ENCODE measurements around the gene IL22. TPM values are rescaled to one million over a fixed set of nuclear protein-coding genes. Genes with fewer than 3 reads are reported as not detected.

The IL22 gene, protein sequence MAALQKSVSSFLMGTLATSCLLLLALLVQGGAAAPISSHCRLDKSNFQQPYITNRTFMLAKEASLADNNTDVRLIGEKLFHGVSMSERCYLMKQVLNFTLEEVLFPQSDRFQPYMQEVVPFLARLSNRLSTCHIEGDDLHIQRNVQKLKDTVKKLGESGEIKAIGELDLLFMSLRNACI
- not detected for polyA plus RNA-seq (ENCODE audit: insufficient read depth in 1 of 5, insufficient read length in 5 of 5, low replicate concordance in 1 of 5)
- long read RNA-seq, donor 1 = 0 reads
- long read RNA-seq, donor 2 = 0 reads
- long read RNA-seq, donor 3 = 0 reads
- long read RNA-seq, donor 4 = 0 reads
- long read RNA-seq, donor 5 = 0 reads
- long read RNA-seq, donor 6 = 0 reads
- long read RNA-seq, donor 7 = 0 reads
- long read RNA-seq, donor 8 = 0 reads

DNA sequence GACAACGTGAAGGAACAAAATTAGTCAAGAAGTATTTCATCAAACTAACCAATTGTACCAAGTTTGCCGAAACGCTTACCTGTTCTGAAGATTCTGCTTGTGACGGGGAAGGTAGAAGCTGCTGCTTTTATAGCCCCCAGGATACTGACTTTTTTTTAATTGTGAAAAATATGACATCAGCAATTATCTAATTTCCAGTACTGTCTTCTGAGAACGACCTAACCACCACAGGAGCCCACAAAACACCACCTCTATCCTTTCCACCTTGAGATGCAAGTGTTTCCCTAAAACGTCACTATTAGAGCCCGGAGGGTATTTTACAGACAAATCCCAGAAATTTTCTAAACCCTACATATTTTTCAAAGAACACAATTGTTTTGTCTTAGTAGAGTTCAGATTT, at the start of gene IL22:
IL22 (minus strand) TSS at position 101 of the 400 bp plus-strand sequence. CDS start 156 bp downstream, outside the sequence.
- no peak for DNase-seq

DNA sequence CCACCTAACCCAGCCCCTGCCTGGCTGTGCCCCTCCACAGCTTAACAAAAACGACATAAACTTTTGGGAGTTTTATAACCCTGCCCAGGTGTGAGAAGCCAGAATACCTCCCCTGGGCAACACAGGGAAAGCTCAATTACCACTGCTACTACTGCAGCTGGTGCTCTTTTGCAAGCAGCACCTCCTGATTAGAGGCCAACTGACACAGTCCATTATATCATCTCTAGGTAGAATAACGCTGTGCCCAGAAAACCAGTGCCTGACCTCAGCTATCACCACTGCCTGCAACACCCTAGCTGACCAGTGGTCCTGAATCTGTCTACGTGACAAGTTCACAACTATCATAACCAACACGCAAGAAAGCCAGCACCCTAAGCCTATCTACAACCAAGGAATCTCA, 44.5 kb upstream of the IL22 start:
- no peak for DNase-seq

DNA sequence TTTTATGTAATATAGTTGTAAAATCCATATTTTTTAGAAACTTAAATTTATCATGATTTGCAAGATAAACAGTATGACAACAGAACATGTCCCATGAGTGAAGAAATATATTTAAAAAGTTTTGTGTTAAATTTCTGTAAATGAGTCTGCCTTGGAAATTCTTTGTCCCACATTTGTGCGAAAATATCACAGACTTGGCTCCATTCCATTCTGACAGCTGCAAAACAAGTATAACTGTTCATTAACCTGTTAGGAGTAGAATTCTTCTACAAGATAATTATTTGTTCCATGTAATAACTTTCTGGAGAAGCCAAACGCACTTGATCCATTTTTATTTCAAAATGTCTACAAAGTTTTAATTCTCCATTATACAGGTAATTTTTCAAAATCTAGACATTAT, 40.8 kb upstream of the IL22 start:
- no peak for DNase-seq

GRCh38 chr12:68293347-68293746, 39.9 kb upstream of the IL22 start:
- DNase-seq = no peak

DNA sequence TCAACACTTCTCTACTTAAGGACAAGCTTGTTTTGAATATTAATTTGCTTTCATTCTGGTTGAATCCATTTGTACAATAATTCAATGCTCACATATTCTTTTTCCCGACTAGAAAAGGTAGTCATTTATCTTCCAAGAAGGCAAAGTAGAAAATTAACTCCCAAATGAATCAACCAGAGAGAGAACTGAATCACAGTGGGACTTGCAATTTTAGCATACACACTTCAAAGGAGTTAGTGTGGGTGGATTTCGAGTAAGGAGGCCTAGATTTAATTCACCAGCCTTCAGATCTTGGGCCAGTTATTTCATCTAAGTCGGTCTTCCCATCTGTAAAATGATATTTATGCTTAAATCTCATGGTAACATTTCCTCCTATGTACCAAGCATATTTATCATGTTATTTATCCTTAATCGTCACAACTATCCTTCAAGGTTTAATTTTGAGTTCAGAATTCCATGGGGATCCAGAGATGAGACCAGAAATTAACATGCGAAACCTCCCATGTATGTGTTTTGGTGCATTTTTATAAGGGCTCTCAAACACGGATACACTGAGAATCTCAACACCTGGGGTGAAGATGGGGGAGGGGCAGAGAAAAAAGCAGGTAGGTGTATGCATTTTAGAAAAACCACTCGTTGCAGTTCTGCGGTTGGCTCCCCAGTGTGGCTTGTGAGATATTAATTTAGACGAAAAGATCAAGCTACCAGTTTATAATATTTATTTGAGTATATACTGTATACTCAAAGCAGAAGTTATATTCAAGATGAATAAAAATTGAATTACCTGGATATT, 38.9 kb upstream of the IL22 start:
- no peak for DNase-seq

DNA sequence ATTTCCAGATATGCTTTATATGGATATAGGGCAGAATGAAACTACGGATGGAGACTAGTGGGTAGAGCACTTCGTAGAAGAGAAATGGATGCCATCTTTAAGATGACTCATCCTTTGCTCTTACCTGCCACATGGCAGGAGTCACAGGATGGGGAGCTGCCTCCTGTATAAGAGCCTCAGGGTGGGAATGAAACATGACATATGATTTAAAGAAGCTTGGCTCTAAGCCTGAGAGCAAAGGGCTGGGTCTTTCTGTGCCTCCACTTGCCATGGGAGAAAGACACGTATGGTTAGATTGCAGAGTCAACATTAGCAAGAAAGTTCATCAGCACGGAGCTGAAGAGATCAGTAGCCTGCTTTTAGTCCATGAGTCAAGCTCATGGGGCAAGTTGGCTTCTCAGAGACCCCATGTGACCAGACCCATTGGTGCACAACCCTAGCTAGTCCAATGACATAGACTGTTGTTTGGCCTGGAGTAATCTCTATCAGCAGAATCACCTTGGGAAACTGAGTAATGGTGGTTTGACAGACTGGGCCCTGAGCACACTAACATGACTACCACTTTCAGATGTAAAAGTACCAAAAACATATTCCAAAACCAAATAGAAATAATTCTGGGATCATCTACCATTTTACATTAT, 38.1 kb upstream of the IL22 start:
- DNase-seq = no peak

GRCh38 chr12:68290126-68290525, 36.7 kb upstream of the IL22 start:
- no peak for DNase-seq

DNA sequence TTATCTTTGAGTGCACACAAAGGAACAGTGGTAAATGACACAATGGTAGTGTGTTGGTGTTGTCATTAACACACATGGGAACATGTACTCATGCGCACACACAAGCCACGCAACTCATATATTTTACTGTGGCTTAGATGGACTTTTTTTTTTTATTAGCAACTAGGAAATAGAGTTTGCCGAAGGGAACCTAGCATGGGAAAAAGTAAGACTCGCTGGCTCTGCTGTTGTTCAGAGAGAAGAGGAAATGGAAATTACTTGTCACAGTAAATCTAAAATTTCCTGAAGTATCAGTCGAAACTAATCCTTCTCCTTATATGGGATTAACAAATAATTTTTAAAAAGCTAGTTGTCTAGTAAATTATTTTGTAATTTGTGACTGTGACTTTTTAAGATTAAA, 33.7 kb upstream of the IL22 start:
- DNase-seq = no peak

DNA sequence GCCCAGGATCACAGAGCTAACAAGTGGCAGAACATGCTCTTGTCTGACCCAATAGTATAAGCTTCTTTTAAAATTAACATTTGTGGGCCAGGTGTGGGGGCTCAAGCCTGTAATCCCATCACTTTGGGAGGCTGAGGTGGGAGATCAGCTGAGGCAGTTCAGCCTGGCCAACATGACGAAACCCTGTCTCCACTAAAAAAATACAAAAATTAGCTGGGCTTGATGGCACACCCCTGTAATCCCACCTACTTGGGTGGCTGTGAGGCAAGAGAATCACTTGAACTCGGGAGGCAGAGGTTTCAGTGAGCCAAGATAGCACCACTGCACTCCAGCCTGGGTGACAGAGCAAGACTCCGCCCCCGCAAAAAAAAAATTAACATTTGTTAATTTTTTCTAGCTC, 33.0 kb upstream of the IL22 start:
- DNase-seq = no peak

DNA sequence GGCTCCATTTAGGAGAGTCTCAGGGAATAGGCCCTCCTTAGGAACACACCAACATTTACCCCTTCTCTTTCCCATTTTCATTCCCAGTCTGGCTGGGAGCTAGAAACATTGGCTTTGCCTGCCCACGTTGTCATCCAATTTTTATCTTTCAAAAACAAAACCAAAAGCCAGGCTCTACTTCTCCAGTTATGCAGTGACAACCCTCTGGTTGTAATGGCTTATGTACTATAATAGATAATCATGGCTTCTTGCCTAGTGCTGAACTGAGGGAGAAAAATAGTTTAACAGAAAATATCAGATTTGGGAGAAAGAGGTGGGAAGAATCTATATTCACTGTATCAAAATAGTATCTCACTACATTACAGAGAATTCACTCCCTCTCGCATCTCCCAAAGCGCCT, 32.1 kb upstream of the IL22 start:
- DNase-seq = no peak

- no peak for DNase-seq
Measured at GRCh38 chr12:68281322-68282077, 28.1 kb upstream of the IL22 start.

- DNase-seq = no peak
Measured at GRCh38 chr12:68280240-68280639, 26.8 kb upstream of the IL22 start.

- DNase-seq = peak; percentile 15 to 36
Measured at GRCh38 chr12:68279227-68280054, 26.0 kb upstream of the IL22 start.

GRCh38 chr12:68276402-68276930, 23.1 kb upstream of the IL22 start:
- no peak for DNase-seq

- DNase-seq = no peak
Measured at GRCh38 chr12:68272732-68273131, 19.3 kb upstream of the IL22 start.

DNA sequence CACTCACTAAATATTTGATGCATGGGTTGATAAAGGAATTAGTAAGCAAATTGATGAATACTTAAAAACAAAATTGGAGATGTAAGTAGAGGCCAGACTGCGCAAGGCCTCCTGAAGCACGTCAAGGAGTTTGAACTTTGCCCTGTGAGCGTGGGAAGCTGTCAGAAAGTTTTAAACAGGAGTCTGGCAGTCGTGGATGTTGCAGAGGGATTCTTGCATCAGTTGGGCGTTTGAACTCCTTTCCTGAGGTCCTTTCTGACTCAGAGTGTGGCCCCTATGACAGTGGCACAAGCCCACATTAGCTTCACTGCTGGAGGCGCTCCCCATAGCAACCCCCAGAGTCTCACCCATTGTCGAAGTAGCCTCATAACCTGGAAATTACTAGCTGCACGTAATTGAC, 17.9 kb upstream of the IL22 start:
- DNase-seq = no peak

- no peak for DNase-seq
Measured at GRCh38 chr12:68270358-68270757, 17.0 kb upstream of the IL22 start.

GRCh38 chr12:68269779-68270178, 16.4 kb upstream of the IL22 start:
- DNase-seq = no peak

DNA sequence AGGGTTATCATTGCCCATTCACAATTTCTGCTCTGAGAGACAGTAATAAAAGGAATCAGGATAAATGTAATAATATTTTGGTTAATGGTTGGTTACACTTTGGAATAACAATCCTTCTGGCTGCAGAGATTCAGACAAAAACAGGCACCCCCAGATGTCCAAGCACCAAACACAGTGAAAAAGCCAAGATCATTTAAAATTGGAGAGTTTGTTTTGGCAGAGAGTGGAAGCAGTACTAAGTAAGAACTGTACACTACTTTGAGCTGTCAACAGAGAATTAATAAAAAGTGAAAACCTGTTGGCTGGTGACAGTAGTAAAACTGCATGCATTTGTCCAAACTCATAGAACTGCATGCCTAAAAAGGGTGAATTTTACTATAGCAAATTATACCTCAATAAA, 15.6 kb upstream of the IL22 start:
- DNase-seq = no peak

- no peak for DNase-seq
Measured at GRCh38 chr12:68267892-68268396, 14.5 kb upstream of the IL22 start.

DNA sequence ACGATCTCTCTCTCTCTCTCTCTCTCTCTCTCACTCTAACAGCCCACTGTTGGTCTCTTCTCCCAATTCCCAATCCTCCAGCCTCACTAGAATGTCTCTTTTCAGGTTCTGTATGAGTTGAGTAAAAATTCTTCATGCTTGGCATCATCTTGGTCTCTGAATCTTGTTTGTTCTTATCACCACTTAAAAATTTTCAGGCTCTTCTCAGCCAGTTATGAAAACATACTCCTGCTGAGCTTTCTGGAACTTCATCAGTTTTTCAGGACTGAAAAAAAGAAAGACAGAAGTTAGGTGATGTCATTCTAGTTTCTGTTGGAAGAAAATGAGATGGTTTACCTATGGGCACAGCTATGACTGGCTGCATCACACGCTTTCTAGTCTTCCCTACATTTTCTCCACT, 11.5 kb upstream of the IL22 start:
- no peak for DNase-seq
